Measurements from ENCODE around the gene ERMARD.
"Not testable (repeated sequence)": the region's sequence is repeated elsewhere in the genome, so short reads cannot be mapped to it uniquely, and the experiment has no call there.

ERMARD gene

DNA sequence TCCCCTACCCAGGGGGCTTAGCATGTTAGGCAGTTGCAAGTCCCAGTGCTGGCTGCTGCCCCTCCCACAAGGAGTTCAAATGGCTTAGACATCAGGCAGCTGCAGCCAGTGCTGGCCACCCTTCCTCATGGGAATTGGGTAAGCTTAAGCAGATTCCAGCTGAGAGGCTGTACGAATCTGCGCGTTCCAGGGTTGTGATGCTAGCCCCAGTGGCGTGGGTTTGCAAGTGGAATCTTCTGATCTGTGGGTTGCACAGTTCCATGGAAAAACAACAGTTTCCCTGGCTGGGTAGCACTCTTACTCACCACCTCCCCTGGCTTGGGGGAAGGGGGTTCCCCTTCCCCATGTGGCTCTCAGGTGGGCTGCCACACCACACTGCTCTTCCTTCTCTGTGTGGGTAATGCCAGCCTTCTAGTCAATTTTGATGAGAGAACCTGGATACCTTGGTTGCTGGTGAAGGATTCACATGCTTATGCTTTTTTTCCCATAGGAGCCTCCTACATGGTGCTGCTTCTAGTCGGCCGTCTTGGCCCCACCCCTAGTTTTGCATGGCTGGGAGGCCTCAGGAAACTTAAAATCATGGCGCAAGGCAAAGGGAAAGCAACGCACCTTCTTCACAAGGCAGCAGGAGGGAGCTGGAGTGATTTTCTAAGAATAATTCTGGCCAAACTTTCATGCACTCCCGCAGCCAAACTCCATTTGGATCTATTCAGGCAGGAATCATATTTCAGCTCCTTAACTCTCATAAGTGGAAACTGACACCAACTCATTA is 13.0 kb upstream of the ERMARD start:
- no peak for DNase-seq

DNA sequence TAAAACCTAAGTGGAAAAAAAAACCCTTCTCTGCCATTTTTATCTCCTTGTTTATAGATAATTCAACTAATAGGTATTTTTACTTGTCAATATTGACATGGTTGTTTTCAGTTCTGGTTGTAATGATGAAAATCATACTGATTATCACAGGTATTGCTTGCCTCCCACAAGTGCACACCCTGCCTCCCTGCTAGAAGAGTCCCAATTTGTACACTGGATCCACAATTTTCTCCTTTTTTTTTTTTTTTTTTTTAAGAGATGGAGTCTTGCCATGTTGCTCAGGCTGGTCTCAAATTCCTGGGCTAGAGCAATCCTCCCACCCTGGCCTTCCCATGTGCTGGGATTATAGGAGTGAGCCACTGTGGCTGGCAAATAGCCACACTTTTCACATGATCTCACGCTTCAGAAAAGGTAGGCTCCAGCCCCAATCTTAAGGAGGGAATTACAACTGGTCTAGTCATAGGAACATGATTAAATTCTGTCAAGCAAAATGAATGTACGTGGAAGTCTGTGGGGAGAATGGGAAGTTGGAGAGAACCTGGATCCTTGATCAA is 12.4 kb upstream of the ERMARD start:
- DNase-seq = no peak

DNA sequence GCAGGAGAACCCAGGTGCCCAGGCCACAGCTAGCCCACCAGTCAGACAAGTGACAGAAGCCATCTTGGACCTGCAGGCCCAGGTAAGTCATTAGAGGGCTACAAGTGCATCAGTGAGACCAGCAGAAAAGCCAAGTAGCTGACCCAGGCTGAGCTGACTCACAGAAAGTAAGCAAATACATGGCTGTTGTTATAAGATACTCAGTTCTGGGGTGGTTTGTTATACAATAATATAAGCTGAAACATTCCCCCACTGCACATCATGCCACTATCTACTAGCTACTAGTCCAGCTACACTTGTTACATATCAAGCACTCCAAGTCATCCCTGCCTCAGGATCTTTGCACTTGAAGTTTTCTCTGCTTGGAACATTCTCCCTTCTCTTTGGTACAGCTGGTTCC is 10.1 kb upstream of the ERMARD start:
- DNase-seq = no peak

DNA sequence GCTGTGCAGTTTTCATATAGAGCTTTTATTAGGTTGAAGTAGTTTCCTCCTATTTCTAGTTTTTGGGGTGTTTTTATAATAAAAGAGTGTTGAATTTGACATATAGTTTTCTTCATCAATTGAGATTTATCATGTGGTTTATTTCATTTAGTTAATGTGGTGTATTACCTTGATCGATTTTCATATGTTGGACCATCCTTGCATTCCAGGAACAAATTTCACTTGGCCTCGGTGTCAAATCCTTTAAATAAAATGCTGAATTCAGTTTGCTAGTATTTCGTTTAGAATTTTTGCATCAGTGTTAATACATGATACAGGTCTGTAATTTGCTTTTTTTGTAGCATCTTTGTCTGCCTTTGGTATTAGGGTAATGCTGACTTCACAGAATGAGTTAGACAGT is 6.0 kb upstream of the ERMARD start:
- DNase-seq = no peak

DNA sequence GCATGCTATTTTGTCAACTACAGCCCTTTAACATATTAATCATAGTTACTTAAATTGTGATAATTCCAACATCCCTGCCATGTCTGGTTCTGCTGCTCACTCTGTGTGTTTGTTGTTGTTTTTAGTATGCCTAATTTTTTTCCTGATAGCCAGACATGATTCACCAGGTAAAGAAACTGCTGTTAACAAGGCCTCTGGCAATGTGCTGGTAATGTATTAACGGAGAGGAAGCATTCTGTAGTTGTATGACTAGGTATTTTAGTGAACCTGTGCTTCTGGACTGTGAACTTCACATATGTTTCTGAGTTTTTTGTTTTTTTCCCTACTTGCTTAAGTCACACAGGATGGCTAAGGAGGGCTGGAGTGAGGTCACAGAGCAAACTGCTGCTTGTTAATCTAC is 4.9 kb upstream of the ERMARD start:
- no peak for DNase-seq

DNA sequence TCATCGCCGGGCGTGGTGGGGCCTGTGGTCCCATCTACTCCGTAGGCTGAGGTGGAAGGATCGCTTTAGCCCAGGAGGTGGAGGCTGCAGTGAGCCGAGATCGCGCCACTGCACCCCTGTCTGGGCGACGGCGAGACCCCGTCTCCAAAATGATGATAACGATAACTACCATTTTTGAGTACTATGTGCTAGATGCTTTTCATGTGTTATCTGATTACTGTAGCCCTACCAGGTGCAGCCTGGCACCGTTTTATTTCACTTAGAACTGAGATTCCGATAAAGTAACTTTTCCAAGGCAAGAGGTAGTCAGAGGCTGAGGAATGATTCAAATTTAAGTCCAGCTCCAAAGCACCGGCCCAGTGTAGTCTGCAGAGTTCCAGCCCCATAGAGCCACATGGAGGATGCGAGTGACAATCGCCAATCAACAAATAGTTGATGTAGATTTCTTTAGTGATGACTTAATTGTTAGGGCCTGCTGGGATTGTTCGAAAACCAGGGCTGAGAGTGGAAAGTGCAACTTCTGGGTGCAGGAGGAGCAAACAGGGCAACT is 727 bp downstream of the ERMARD start:
- no peak for DNase-seq

DNA sequence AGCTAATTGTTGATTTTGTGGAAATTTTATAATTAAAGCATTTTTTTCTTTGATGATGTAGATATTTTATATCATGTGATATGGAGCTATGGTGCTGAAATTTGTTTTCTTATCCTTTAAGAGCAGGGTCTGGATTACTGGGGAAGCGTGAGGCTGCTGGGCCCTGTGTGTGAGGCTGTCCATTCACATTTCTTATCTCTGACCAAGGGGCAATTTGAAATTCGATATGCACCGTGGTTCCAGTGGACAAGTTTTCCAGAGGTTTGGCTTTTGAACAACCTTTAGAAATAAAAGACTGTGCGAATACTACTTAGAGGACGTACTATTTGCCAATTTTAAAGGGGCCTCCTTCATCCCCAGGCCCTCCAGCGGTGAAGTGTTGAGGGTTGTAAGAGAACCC is 3.7 kb downstream of the ERMARD start:
- no peak for DNase-seq

DNA sequence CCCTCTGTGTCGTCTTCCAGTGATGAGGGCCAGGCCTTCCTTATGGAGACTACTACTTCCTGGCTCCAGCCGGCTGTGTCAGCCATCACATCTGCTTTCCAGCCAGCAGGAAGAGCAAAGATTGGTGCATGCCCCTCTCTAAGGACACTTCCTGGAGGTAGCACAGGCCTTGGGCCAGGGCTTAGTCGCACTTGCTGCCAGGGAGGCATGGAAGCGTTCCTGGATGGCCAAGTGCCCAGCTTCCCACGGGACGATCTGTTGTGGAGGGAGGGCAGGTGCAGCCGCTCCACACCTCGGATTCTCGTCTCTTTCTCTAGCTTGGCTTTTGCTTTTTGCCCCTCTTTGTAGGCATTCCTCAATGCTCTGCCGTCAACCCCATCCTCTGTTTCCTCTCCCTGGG is 11.9 kb downstream of the ERMARD start:
- DNase-seq = no peak

DNA sequence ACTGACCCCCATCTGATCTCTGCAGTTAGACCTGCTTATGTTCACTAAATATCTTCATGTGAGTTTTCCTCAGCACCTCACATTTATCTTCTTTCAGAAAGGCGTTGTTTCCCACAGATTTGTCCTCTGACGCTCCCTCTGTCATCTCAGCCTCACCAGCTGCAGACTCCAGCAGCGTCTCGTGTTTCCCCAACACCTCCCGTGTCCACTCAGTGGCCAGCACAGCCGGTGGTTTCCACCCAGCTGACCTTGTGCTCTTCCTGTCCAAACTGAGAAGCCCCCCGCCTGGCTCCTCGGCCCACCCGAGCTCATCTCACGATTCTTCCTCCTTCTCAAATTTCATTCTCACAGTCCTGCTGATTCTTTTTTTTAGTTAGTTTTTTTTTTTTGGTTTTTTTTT is 12.5 kb downstream of the ERMARD start:
- no peak for DNase-seq

DNA sequence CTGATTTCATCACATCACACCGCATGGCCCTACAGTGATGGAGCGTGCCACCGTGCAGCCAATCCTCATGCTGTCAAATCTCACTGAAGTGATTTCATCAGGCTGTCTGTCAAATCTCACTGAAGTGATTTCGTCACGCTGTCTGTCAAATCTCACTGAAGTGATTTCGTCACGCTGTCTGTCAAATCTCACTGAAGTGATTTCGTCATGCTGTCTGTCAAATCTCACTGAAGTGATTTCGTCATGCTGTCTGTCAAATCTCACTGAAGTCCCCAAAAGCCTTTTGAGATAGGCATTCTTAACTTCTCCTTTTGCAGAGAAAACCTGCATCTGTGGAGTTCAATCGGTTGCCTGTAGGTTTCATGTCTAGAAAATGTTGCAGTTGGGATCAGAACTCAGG is 14.4 kb downstream of the ERMARD start:
- not testable (repeated sequence) for DNase-seq

DNA sequence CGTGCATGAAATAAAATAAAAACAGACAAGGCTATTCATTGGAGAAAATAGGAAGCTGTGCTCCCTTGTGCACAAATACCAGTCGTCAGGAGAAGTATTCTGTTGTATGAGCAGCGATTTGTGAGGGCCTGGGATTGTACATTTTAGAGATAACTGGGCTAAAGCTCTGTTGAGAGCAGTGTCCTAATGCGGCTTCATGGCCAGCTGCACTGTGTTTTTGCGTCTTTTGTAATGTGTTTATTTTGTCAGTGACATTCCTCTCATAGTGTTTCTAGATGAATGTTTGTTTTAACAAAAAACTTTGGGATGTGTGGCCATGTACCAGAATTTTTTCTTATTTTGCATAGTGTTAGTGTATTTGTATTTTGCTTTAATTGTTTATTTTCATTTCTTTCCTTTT is 14.8 kb downstream of the ERMARD start:
- DNase-seq = no peak

DNA sequence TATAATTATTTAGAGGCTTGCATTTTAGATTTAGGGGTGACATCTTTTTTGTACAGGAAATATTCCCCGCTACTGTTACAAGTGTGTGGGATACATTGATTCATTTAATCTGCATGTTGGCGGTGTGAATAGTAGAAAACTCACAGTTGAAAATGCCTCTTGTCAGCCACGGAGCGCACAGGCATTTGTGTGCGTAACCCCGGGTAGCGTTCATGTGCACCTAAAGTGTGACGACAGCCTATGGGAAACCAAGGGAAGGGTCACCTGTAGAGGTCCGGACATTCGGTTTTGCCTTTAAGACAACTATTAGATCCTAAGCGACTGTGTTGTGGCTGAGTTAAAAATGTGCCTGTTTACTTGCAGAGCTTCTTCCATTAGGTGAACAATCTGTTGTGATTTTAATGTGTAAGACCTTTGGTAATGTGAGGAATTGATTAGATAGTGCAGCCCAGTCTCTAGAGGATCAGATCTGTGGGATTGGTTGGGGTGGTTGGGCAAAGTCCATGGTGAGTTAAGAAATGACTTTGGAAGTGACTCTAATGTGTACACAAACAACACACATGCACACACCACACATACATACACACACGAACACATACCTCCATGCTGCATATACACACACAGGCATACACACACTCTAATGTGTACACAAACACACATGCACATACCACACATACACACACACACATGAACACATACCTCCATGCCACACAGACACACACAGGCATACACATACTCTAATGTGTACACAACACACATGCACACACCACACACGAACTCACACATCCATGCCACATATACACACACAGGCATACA is 15.7 kb downstream of the ERMARD start:
- no peak for DNase-seq

DNA sequence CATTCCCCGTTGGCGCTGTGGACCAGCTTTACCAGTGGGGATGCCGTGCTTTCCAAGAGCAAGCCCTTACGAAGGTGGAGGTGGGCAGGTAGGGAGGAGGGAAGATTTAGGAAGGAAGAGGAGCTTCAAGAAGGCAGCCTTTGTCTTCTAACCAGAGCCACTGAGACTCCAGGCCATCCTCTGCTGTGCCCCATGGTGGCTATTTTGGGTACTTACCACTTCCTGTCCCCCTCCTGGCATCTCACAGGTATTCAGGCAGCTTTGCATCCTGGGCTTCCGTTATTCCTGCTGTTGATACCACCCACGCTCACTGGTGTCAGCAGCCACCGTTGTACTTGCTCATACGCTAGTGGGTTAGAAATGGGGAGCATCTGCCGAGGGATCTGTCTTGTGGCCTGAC is 22.9 kb downstream of the ERMARD start:
- DNase-seq = no peak

DNA sequence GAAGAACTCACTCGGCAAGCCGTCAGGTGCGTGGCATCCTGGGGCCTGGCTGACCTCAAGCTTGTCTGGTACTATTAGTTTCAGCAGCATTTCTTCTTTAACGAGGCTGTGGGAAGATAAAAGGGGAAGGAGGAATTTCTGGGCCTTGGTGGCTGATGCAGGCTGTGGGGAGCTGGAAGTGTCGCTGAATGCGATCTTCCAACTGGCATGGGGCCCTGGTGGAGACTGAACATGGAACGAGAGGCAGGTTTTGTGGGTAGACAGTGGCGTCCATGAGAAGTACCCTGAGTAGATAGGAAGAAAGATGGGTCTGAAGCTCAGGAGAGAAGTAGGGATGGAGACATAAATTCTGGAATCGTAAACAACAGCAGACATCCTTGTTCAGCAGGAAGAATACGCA is 23.9 kb downstream of the ERMARD start:
- DNase-seq = no peak

DNA sequence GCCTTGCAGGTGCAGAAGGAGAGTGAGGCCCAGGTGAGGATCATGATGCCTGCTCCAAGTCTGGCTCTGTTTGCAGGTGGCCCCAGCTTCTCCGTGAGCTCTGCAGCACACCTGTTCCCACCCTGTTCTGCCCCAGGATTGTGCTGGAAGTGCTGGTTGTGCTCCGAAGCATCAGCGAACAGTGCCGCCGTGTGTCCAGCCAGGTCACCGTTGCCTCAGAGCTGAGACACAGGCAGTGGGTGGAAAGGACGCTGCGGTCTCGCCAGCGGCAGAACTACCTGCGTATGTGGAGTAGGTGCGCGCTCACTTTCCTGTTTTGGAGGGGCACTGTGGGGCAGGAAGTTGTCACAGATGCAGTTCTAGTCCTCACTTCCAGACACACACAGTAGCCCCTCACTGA is 25.0 kb downstream of the ERMARD start:
- no peak for DNase-seq

DNA sequence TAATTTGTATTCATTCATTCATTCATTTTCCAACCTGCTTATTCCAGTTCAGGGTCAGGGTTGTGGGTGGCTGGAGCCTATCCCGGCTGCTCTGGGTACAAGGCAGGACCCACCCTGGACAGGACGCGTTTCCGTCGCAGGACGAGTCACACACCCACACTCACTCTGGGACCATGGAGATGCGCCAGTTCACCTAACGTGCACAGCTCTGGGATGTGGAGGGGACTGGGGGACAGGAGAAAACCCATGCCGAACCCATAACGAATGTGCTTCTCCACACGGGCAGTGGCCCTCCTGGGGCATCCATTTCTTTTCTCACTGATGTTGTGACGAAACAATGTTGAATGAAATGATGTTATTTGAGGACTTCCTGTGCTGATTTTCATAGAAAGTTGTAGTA is 26.5 kb downstream of the ERMARD start:
- no peak for DNase-seq

DNA sequence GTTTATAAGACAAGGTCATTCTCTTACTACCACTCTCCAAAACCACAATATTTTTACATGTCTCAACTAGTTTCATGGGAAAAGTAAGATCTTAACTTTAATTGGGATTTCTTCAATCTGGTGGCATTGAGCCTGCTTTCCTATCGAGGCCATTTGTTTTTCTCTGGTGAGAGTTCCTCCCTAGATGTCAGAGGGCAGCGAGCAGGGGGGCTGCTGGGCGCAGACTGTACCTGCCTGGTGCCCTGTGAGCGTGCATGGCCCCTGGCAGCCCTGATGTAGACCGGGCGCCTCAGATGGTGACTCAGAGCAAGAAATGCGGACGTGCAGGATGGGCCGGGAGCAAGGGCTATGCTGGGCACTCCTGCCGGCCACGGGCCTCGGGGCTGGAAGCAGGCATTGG is 27.2 kb downstream of the ERMARD start:
- no peak for DNase-seq

DNA sequence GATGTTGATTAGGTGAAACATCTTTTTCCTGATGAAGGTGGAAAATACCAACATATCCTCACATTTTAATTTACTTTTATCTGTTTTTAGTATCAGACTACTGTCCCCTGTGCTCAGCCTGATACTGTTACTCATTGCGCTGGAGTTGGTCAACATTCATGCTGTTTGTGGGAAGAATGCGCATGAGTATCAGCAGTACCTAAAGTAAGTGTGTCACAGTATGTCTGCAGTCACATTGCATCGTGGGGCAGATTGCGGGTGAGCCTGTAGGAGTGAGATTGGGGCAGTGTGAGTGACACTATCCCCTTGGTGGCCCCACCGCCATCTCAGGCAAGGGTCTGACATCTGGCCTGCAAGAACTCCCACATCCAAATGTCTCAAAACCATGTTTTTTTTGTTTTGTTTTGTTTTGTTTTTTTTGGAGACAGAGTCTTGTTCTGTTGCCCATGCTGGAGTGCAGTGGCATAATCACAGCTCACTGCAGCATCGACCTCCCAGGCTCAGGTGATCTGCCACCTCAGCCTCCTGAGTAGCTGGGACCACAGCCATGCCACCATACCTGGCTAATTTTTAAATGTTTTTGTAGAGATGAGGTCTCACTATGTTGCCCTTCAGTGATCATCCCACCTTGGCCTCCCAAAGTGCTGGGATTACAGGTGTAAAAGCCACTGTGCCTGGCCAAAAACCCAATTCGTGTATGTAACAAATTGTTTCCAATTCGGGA is 27.8 kb downstream of the ERMARD start:
- DNase-seq = no peak

DNA sequence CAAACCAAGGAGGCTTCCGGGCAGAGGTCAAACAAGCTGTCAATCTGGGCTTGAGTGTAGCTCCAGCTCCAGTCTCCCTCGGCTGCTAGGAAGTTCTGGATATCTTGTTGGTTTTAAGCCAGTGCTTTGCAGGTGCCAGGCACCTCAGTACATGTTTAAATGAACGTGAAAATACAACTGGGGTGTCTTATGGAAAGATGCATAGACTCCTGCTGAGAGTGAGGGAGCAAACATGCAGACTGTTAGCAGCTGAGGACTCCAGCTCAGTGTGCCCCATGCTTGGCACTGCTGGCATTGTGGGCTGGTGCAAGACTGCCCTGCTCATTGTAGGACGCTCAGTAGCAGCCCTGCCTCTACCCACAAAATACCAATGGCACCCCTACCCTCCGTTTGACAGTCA is 28.5 kb downstream of the ERMARD start:
- no peak for DNase-seq

DNA sequence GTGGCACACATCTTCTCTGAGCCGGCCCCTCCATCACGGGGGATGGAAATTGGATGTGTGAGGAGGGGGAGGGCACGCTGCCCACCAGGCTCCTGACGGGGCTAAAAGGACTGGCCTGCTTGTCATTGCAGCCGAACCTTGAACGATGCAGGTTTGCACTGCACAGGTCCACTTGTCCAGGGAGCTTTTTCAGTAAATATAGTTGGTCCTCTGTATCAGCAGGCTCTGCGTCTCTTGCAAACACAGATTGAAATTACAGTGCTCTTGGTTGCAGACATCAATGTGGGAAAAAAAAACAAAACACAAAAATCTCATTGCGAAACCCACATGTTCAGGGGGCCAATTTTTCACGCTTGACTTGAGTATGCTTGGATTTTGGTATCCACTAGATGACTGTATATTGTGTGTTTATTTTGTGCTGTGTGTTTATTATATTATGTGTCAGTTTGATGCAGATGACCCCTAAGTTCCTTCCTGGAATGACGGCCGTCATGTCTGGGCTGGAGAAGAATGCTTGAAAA is 29.2 kb downstream of the ERMARD start:
- no peak for DNase-seq

DNA sequence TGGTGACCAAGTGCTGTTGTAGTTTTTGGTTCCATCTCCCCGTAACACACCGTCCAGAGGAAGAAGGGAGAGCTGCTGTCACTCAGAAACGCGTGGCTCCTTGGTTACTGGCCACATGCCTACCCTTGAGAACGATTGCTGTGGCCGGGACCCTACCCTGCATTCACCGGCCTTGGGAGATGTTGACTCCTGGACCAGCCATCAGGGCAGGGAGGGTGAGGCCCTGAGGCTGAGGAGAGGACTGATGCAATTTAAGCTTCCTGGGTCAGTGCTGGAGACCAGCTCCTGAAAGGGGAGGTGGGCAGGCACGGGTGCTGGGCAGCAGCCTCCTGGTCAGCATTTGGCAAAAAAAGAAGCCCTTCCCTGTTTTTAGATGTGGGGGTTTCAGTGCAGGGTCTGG is 31.5 kb downstream of the ERMARD start:
- DNase-seq = no peak

DNA sequence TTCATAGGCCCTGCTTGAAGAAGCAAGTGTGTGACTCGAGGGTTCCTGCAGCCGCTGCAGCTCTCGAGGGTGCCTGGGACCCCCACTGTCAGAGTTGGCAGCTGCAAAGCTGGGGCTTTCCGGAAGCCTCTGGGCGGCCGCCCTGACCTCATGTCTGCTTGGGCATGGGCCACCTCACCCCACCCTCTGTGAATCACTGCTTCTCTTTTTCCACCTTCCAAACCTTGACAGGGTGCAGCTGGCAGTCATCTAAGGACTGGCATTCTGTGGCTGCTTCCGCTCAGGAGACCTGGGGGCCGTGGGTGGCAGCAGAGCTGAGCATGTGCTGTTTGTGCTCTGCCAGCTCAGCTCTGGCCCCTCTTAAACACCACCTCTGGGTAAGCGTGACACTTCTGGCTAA is 32.0 kb downstream of the ERMARD start:
- DNase-seq = no peak
